Caco-2 (cell line): ENCODE results near the gene PDE6D. TPM values are rescaled to one million over a fixed set of nuclear protein-coding genes. Genes with fewer than 3 reads are reported as not detected.

ENCODE experiments used
- BruUV-seq: library from RNA; stranded (reverse); fragments of 400-500 nt; replicated peaks from 2 replicates; lab custom pipeline; 2021; lab: Mats Ljungman, UMichigan
- CTCF ChIA-PET: fragments of 300-600 bp; sonication (Branson Sonifier 250); formaldehyde crosslinking; loops from one replicate; lab custom pipeline; 2022; ENCODE audit warnings: antibody characterized with exemption; lab: Charles Lee
- POLR2A ChIA-PET: fragments of 300-600 bp; sonication (Branson Sonifier 250); formaldehyde crosslinking; loops from one replicate; lab custom pipeline; 2022; ENCODE audit warnings: antibody characterized with exemption; lab: Charles Lee
- DNase-seq, 2 experiments: peaks; one replicate each; pipeline versions ENCODE4 v3.0.0 to v3.0.0-alpha.2; 2020 to 2022
- H3K27me3 ChIP-seq: replicated peaks from 2 replicates; pipeline ENCODE4 v1.6.0; 2011; ENCODE audit warnings: low read length; ENCODE audit not compliant: control insufficient read depth, insufficient read depth
- H3K36me3 ChIP-seq: 2 replicates; pipeline ENCODE4 v1.5.1; 2011; ENCODE audit warnings: low read length; ENCODE audit not compliant: control insufficient read depth, insufficient read depth
- H3K4me1 ChIP-seq: fragments of 250-450 bp; sonication (Bioruptor Pico); 2 replicates; pipeline ENCODE4 v1.5.1; 2020; ENCODE audit warnings: mild to moderate bottlenecking
- H3K4me3 ChIP-seq: 2 replicates; pipeline ENCODE4 v1.5.1; 2011; ENCODE audit warnings: low read depth, mild to moderate bottlenecking, control low read depth, low read length
- H3K9me3 ChIP-seq: fragments of 250-450 bp; sonication (Bioruptor Pico); 2 replicates; pipeline ENCODE4 v1.5.1; 2020; ENCODE audit warnings: mild to moderate bottlenecking, moderate library complexity
- H3K27ac Mint-ChIP-seq: one replicate; pipeline ENCODE4 v1.8.0; 2022; ENCODE audit warnings: mixed read lengths; ENCODE audit not compliant: unreplicated experiment
- H3K27me3 Mint-ChIP-seq: one replicate; pipeline ENCODE4 v1.8.0; 2022; ENCODE audit warnings: mixed read lengths; ENCODE audit not compliant: insufficient read depth, unreplicated experiment
- H3K36me3 Mint-ChIP-seq: one replicate; pipeline ENCODE4 v1.8.0; 2022; ENCODE audit warnings: mild to moderate bottlenecking, mixed read lengths; ENCODE audit not compliant: insufficient read depth, unreplicated experiment
- H3K4me1 Mint-ChIP-seq: one replicate; pipeline ENCODE4 v1.8.0; 2022; ENCODE audit warnings: low read depth, mixed read lengths; ENCODE audit not compliant: unreplicated experiment
- H3K4me3 Mint-ChIP-seq: one replicate; pipeline ENCODE4 v1.8.0; 2022; ENCODE audit warnings: mild to moderate bottlenecking, moderate library complexity, mixed read lengths; ENCODE audit not compliant: unreplicated experiment
- H3K9me3 Mint-ChIP-seq: one replicate; pipeline ENCODE4 v1.8.0; 2022; ENCODE audit warnings: mixed read lengths; ENCODE audit not compliant: unreplicated experiment
- CTCF ChIP-seq, 2 experiments: fragments of 200-600 bp in 1 of 2; IDR thresholded peaks; 1 replicate in 1 of 2; 2 replicates in 1 of 2; pipeline versions ENCODE4 v1.5.1 to v1.8.0; 2011 to 2022; ENCODE audit warnings: antibody characterized with exemption in 1 of 2, control low read depth in 1 of 2, inconsistent platforms in 1 of 2, low read depth in 1 of 2, low read length in 1 of 2, mild to moderate bottlenecking in 1 of 2, moderate library complexity in 1 of 2; ENCODE audit not compliant: insufficient read depth in 1 of 2, severe bottlenecking in 1 of 2, unreplicated experiment in 1 of 2
- intact Hi-C: fragments of 100-400 bp; cut with micrococcal nuclease; formaldehyde crosslinking; loops from one replicate; pipeline ENCODE4 v1.10.0; 2022; ENCODE audit not compliant: unreplicated experiment
- total RNA-seq: library from RNA; stranded (reverse); gene quantifications from 2 replicates; pipeline ENCODE4 v1.2.3, GENCODE V29; 2022

The PDE6D gene
- total RNA-seq, 1 experiment from 2014 or later, result 9.1 TPM

GRCh38 chr2:231693956-231694355 is 87.1 kb downstream of the PDE6D start:
- H3K4me1 ChIP-seq, result no peaks in the 10 kb centered on the region
- Mint-ChIP-seq H3K4me1 (no peaks in the 10 kb centered on the region), H3K27ac (no peak overlapping the region), H3K9me3 (no peaks in the 10 kb centered on the region), H3K4me3 (no peak overlapping the region), H3K27me3 (no peaks in the 10 kb centered on the region), H3K36me3 (no peaks in the 10 kb centered on the region)
- no peaks in the 10 kb centered on the region for H3K9me3 ChIP-seq
- CTCF ChIA-PET, result no interaction called here
- POLR2A ChIA-PET, result no interaction called here
- intact Hi-C loops, result no loop called here
- no peaks in the 10 kb centered on the region for H3K36me3 ChIP-seq
- no TSS peak for BruUV-seq
- no peaks in the 10 kb centered on the region for H3K27me3 ChIP-seq
- H3K4me3 ChIP-seq, result no peak overlapping the region
- DNase-seq, result no peak
- TF ChIP-seq CTCF (IDR thresholded peaks at IDR 0.05; ENCODE audit: insufficient read depth in 1 of 2, low read depth in 1 of 2, low read length in 1 of 2, severe bottlenecking in 1 of 2, unreplicated experiment in 1 of 2), result no peak

GRCh38 chr2:231692847-231693246 is 88.2 kb downstream of the PDE6D start:
- H3K27me3 ChIP-seq, result no peaks in the 10 kb centered on the region

GRCh38 chr2:231691251-231691772 is 89.8 kb downstream of the PDE6D start:
- Mint-ChIP-seq H3K27ac (no peak overlapping the region), H3K4me3 (no peak overlapping the region), H3K36me3 (no peaks in the 10 kb centered on the region), H3K4me1 (no peaks in the 10 kb centered on the region), H3K27me3 (no peaks in the 10 kb centered on the region), H3K9me3 (no peaks in the 10 kb centered on the region)
- DNase-seq, result no peak
- CTCF ChIA-PET, result no interaction called here
- Histone ChIP-seq H3K4me3 (no peak overlapping the region), H3K27me3 (no peaks in the 10 kb centered on the region), H3K36me3 (no peaks in the 10 kb centered on the region), H3K9me3 (no peaks in the 10 kb centered on the region), H3K4me1 (0 out of 2 replicates have a peak, but pooled peaks cover 5% of the 10 kb centered on the region)
- TF ChIP-seq CTCF (IDR thresholded peaks at IDR 0.05; ENCODE audit: insufficient read depth in 1 of 2, low read depth in 1 of 2, low read length in 1 of 2, severe bottlenecking in 1 of 2, unreplicated experiment in 1 of 2), result no peak
- intact Hi-C loops, result no loop called here
- no TSS peak for BruUV-seq
- POLR2A ChIA-PET, result no interaction called here

More at GRCh38 chr2:231692847-231693246, 88.2 kb downstream of the PDE6D start:
- BruUV-seq, result no TSS peak
- Histone ChIP-seq H3K4me3 (no peak overlapping the region), H3K36me3 (no peaks in the 10 kb centered on the region), H3K9me3 (no peaks in the 10 kb centered on the region), H3K4me1 (no peaks in the 10 kb centered on the region)
- H3K4me1 Mint-ChIP-seq, result no peaks in the 10 kb centered on the region
- no peaks in the 10 kb centered on the region for H3K36me3 Mint-ChIP-seq
- ChIA-PET POLR2A (no interaction called here), CTCF (no interaction called here)
- no peak for DNase-seq
- no peaks in the 10 kb centered on the region for H3K9me3 Mint-ChIP-seq
- intact Hi-C loops, result no loop called here
- TF ChIP-seq CTCF (IDR thresholded peaks at IDR 0.05; ENCODE audit: insufficient read depth in 1 of 2, low read depth in 1 of 2, low read length in 1 of 2, severe bottlenecking in 1 of 2, unreplicated experiment in 1 of 2), result no peak
- no peak overlapping the region for H3K4me3 Mint-ChIP-seq
- no peaks in the 10 kb centered on the region for H3K27me3 Mint-ChIP-seq
- H3K27ac Mint-ChIP-seq, result no peak overlapping the region
